Neuronal stem cell (in vitro differentiated cells): ENCODE measurements around the gene PLA2G4B.

Experiments used
- DNase-seq: peaks from one replicate; pipeline ENCODE4 v3.0.0-alpha.2; 2013; ENCODE audit warnings: low spot score
- H2AFZ ChIP-seq: one replicate; pipeline ENCODE4 v1.6.1; 2013; ENCODE audit warnings: mild to moderate bottlenecking, low read length, inconsistent platforms
- H2AK5ac ChIP-seq: 2 replicates; pipeline ENCODE4 v1.6.1; 2013; ENCODE audit warnings: low read depth, mild to moderate bottlenecking, inconsistent platforms, low read length, moderate library complexity, mixed read lengths
- H2BK120ac ChIP-seq: 2 replicates; pipeline ENCODE4 v1.6.1; 2013; ENCODE audit warnings: low read depth, mild to moderate bottlenecking, inconsistent platforms, low read length, moderate library complexity, mixed read lengths
- H2BK12ac ChIP-seq: one replicate; pipeline ENCODE4 v1.6.1; 2013; ENCODE audit warnings: low read length, inconsistent platforms
- H2BK15ac ChIP-seq: 2 replicates; pipeline ENCODE4 v1.6.1; 2013; ENCODE audit warnings: mild to moderate bottlenecking, low read length, inconsistent platforms, mixed read lengths
- H2BK5ac ChIP-seq: one replicate; pipeline ENCODE4 v1.6.1; 2013; ENCODE audit warnings: inconsistent platforms, mild to moderate bottlenecking, low read length, moderate library complexity
- H3K14ac ChIP-seq: one replicate; pipeline ENCODE4 v1.6.1; 2013; ENCODE audit warnings: low read length, inconsistent platforms
- H3K18ac ChIP-seq: 2 replicates; pipeline ENCODE4 v1.6.1; 2013; ENCODE audit warnings: low read length, inconsistent platforms
- H3K23ac ChIP-seq: 2 replicates; pipeline ENCODE4 v1.6.1; 2013; ENCODE audit warnings: low read depth, mild to moderate bottlenecking, mixed read lengths, low read length, inconsistent platforms; ENCODE audit not compliant: poor library complexity
- H3K27ac ChIP-seq: replicated peaks from 3 replicates; pipeline ENCODE4 v1.5.1; 2013; ENCODE audit warnings: low read length, inconsistent platforms
- H3K27me3 ChIP-seq, 3 experiments: 2 replicates each; pipeline ENCODE4 v1.6.1; 2013; ENCODE audit warnings: low read length in 3 of 3, mild to moderate bottlenecking in 2 of 3, inconsistent platforms in 1 of 3, low read depth in 1 of 3, mixed read lengths in 1 of 3, moderate library complexity in 1 of 3; ENCODE audit not compliant: control insufficient read depth in 3 of 3, insufficient read depth in 3 of 3
- H3K36me3 ChIP-seq, 2 donors: replicated peaks in 1 of 2; 2 replicates each; pipeline ENCODE4 v1.6.1; 2013; ENCODE audit warnings: low read length in 2 of 2; ENCODE audit not compliant: control insufficient read depth in 2 of 2, insufficient read depth in 2 of 2
- H3K4ac ChIP-seq: 2 replicates; pipeline ENCODE4 v1.6.1; 2013; ENCODE audit warnings: inconsistent platforms, mild to moderate bottlenecking, low read length, moderate library complexity
- H3K4me1 ChIP-seq, 2 donors: 1 replicate in 1 of 2; 2 replicates in 1 of 2; pipeline ENCODE4 v1.6.1; 2013; ENCODE audit warnings: low read length in 2 of 2, low read depth in 1 of 2; ENCODE audit not compliant: control insufficient read depth in 2 of 2, insufficient read depth in 1 of 2
- H3K4me2 ChIP-seq: one replicate; pipeline ENCODE4 v1.6.1; 2013; ENCODE audit warnings: mild to moderate bottlenecking, low read length, inconsistent platforms; ENCODE audit not compliant: insufficient read depth, poor library complexity, severe bottlenecking
- H3K4me3 ChIP-seq, 2 donors: 2 replicates each; pipeline ENCODE4 v1.5.1; 2013; ENCODE audit warnings: low read length in 2 of 2, mild to moderate bottlenecking in 2 of 2, inconsistent platforms in 1 of 2, moderate library complexity in 1 of 2
- H3K79me1 ChIP-seq: one replicate; pipeline ENCODE4 v1.6.1; 2013; ENCODE audit warnings: low read depth, mild to moderate bottlenecking, inconsistent platforms, low read length, moderate library complexity
- H3K9ac ChIP-seq: one replicate; pipeline ENCODE4 v1.6.1; 2013; ENCODE audit warnings: mild to moderate bottlenecking, low read depth, low read length, inconsistent platforms; ENCODE audit not compliant: poor library complexity
- H3K9me3 ChIP-seq, 2 donors: replicated peaks in 1 of 2; 2 replicates each; pipeline versions ENCODE3 to v1.6.1; 2013; ENCODE audit warnings: low read length in 2 of 2, mild to moderate bottlenecking in 2 of 2, inconsistent platforms in 1 of 2, low read depth in 1 of 2, mixed read lengths in 1 of 2, moderate library complexity in 1 of 2; ENCODE audit not compliant: control insufficient read depth in 2 of 2, insufficient read depth in 1 of 2
- H4K8ac ChIP-seq: one replicate; pipeline ENCODE4 v1.6.1; 2013; ENCODE audit warnings: low read depth, mild to moderate bottlenecking, inconsistent platforms, low read length, moderate library complexity
- H4K91ac ChIP-seq: one replicate; pipeline ENCODE4 v1.6.1; 2013; ENCODE audit warnings: low read length, low read depth, mild to moderate bottlenecking, inconsistent platforms; ENCODE audit not compliant: poor library complexity
- WGBS, 2 donors: extraction: QIAGEN DNeasy Blood & Tissue Kit; methylation state at CpG; one replicate each; pipeline ENCODE4 v1.1.7; 2013; ENCODE audit warnings: missing lambda C conversion rate in 2 of 2, mixed read lengths in 1 of 2; ENCODE audit not compliant: insufficient read length in 2 of 2, insufficient replicate concordance in 1 of 2; ENCODE audit errors: extremely low coverage in 2 of 2; 5-methylcytosine and 5-hydroxymethylcytosine counted together

The PLA2G4B gene

GRCh38 chr15:41790756-41791546 lies 47.7 kb upstream of the PLA2G4B start:
- no peaks in the 10 kb centered on the region for H3K9me3 ChIP-seq
- H3K79me1 ChIP-seq = no peaks in the 10 kb centered on the region
- no peaks in the 10 kb centered on the region for H3K36me3 ChIP-seq
- H4K91ac ChIP-seq = no peak overlapping the region
- no peaks in the 10 kb centered on the region for H3K27me3 ChIP-seq
- H4K8ac ChIP-seq = no peak overlapping the region
- no peak for DNase-seq
- H3K4me3 ChIP-seq = no peak overlapping the region
- no peak overlapping the region for H2AFZ ChIP-seq
- no peak overlapping the region for H2AK5ac ChIP-seq
- no peak overlapping the region for H2BK120ac ChIP-seq
- no peak overlapping the region for H2BK5ac ChIP-seq
- WGBS, 2 donors = no CpG with 5 or more reads among the region's 5 CpGs
- H3K4ac ChIP-seq = no peak overlapping the region
- H3K14ac ChIP-seq = no peak overlapping the region
- no peak overlapping the region for H3K9ac ChIP-seq
- H3K4me2 ChIP-seq = no peak overlapping the region
- H3K4me1 ChIP-seq = peaks cover 3 to 11% of the 10 kb centered on the region in 2 donors
- no peak overlapping the region for H3K18ac ChIP-seq
- no peak overlapping the region for H3K23ac ChIP-seq
- no peak overlapping the region for H2BK12ac ChIP-seq
- H3K27ac ChIP-seq = no peak overlapping the region
- H2BK15ac ChIP-seq = no peak overlapping the region

GRCh38 chr15:41791547-41791937 lies 47.1 kb upstream of the PLA2G4B start:
- H4K8ac ChIP-seq = no peak overlapping the region
- no peak overlapping the region for H3K14ac ChIP-seq

GRCh38 chr15:41792000-41792637 lies 46.5 kb upstream of the PLA2G4B start:
- WGBS, 2 donors = no CpG with 5 or more reads among the region's 5 CpGs
- H4K91ac ChIP-seq = no peak overlapping the region
- no peaks in the 10 kb centered on the region for H3K36me3 ChIP-seq
- no peak overlapping the region for H3K4ac ChIP-seq
- H3K9me3 ChIP-seq = no peaks in the 10 kb centered on the region
- no peak overlapping the region for H3K4me2 ChIP-seq
- H2BK12ac ChIP-seq = no peak overlapping the region
- H2AK5ac ChIP-seq = no peak overlapping the region
- H3K14ac ChIP-seq = no peak overlapping the region
- H4K8ac ChIP-seq = no peak overlapping the region
- H2BK15ac ChIP-seq = no peak overlapping the region
- no peak overlapping the region for H2BK120ac ChIP-seq
- DNase-seq = no peak
- no peaks in the 10 kb centered on the region for H3K27me3 ChIP-seq
- no peak overlapping the region for H2BK5ac ChIP-seq
- H3K27ac ChIP-seq = no peak overlapping the region
- H3K23ac ChIP-seq = no peak overlapping the region
- peaks cover 3 to 11% of the 10 kb centered on the region in 2 donors for H3K4me1 ChIP-seq
- H2AFZ ChIP-seq = no peak overlapping the region
- H3K18ac ChIP-seq = no peak overlapping the region
- no peak overlapping the region for H3K9ac ChIP-seq
- H3K79me1 ChIP-seq = no peaks in the 10 kb centered on the region
- no peak overlapping the region for H3K4me3 ChIP-seq

More at GRCh38 chr15:41791547-41791937, 47.1 kb upstream of the PLA2G4B start:
- no peak overlapping the region for H2BK120ac ChIP-seq
- DNase-seq = no peak
- no peak overlapping the region for H3K18ac ChIP-seq
- H3K27ac ChIP-seq = no peak overlapping the region
- peaks cover 3 to 11% of the 10 kb centered on the region in 2 donors for H3K4me1 ChIP-seq
- H3K79me1 ChIP-seq = no peaks in the 10 kb centered on the region
- no peaks in the 10 kb centered on the region for H3K27me3 ChIP-seq
- no peak overlapping the region for H2BK15ac ChIP-seq
- no peak overlapping the region for H4K91ac ChIP-seq
- WGBS, 2 donors = no CpG with 5 or more reads among the region's 4 CpGs
- no peak overlapping the region for H3K4me2 ChIP-seq
- H3K9me3 ChIP-seq = no peaks in the 10 kb centered on the region
- H2AFZ ChIP-seq = no peak overlapping the region
- no peak overlapping the region for H3K4ac ChIP-seq
- no peaks in the 10 kb centered on the region for H3K36me3 ChIP-seq
- no peak overlapping the region for H2BK12ac ChIP-seq
- no peak overlapping the region for H3K9ac ChIP-seq
- H3K4me3 ChIP-seq = no peak overlapping the region
- no peak overlapping the region for H2AK5ac ChIP-seq
- H3K23ac ChIP-seq = no peak overlapping the region
- H2BK5ac ChIP-seq = no peak overlapping the region

- WGBS, 2 donors = no CpG with 5 or more reads among the region's 4 CpGs
- Histone ChIP-seq H4K91ac (no peak overlapping the region), H3K9ac (no peak overlapping the region), H2BK5ac (no peak overlapping the region), H3K14ac (no peak overlapping the region), H2AK5ac (no peak overlapping the region), H3K4me1 (peaks cover 3 to 11% of the 10 kb centered on the region in 2 donors), H2BK120ac (no peak overlapping the region), H3K4ac (no peak overlapping the region), H3K4me3 (no peak overlapping the region), H3K36me3 (no peaks in the 10 kb centered on the region), H3K4me2 (no peak overlapping the region), H3K79me1 (no peaks in the 10 kb centered on the region), H3K27me3 (no peaks in the 10 kb centered on the region), H3K23ac (no peak overlapping the region), H3K27ac (no peak overlapping the region), H3K9me3 (no peaks in the 10 kb centered on the region), H2BK15ac (no peak overlapping the region), H2BK12ac (no peak overlapping the region), H3K18ac (no peak overlapping the region), H4K8ac (no peak overlapping the region), H2AFZ (no peak overlapping the region)
- DNase-seq = no peak
Observed at GRCh38 chr15:41794081-41794480, 44.6 kb upstream of the PLA2G4B start.
